ENCODE results near the gene STXBP4. TPM values are rescaled to one million over a fixed set of nuclear protein-coding genes. Genes with fewer than 3 reads are reported as not detected.

The STXBP4 gene
- total RNA-seq, 1 experiment from 2014 or later, result 13.6 TPM

DNA sequence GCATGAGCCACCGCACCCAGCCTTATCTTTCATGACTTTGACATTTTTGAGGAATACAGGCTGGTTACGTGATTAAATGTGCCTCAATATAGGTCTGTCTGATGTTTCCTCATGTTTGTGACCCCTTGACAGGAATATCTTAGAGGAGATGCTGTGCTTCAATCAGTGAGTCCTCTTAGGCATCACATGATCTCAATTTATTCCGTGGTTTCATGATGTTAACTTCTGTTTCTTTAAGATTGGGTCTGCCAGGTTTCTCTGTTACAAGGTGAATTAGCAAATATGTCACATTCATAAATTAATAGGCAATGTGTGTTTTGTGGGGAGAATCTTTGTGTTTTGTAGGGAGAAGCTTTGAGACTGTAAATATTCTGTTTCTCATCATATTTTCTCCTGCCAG lies 3.3 kb downstream of the STXBP4 start:
- no peak overlapping the region for H3K9ac ChIP-seq (ENCODE audit: low read length)
- no peak overlapping the region for H3K27ac ChIP-seq (ENCODE audit: low read depth, low read length)
- BruUV-seq (replicated peaks), result no TSS peak
- no peak overlapping the region for H3K4me2 ChIP-seq (ENCODE audit: low read length)
- CTCF ChIA-PET, result no interaction called here
- no peak overlapping the region for H2AFZ ChIP-seq (ENCODE audit: low read depth, low read length, poor library complexity, severe bottlenecking)
- H3K27me3 ChIP-seq (ENCODE audit: insufficient read depth, low read length), result no peaks in the 10 kb centered on the region
- H3K4me3 ChIP-seq (replicated peaks in 1 of 2; ENCODE audit: low read depth in 1 of 2, low read length in 2 of 2), result no peak overlapping the region
- RAD21 ChIA-PET (ENCODE audit: low non-redundant PET in 1 of 2, low total read pairs in 2 of 2, uncharacterized antibody in 2 of 2, unreplicated experiment in 2 of 2), result no interaction called here
- POLR2A ChIA-PET, result no interaction called here
- H3K36me3 ChIP-seq (ENCODE audit: control insufficient read depth in 1 of 2, insufficient read depth in 2 of 2, low read length in 2 of 2), result no peaks in the 10 kb centered on the region
- no peaks in the 10 kb centered on the region for H3K9me3 ChIP-seq (ENCODE audit: control insufficient read depth in 1 of 2, insufficient read depth in 1 of 2, low read depth in 1 of 2, low read length in 2 of 2)
- no peaks in the 10 kb centered on the region for H4K20me1 ChIP-seq (ENCODE audit: insufficient read depth)
- H3K4me1 ChIP-seq (ENCODE audit: control insufficient read depth in 1 of 2, insufficient read depth in 2 of 2, low read length in 2 of 2), result peaks cover 3 to 16% of the 10 kb centered on the region in 2 experiments; a peak in 3 of 4 replicates
- H3K79me2 ChIP-seq (ENCODE audit: insufficient read depth, low read length), result peaks cover 49% of the 10 kb centered on the region
- ATAC-seq (no peak), DNase-seq (ENCODE audit: low read depth, low spot score) (no peak)
- TF ChIP-seq, protein P1, sequence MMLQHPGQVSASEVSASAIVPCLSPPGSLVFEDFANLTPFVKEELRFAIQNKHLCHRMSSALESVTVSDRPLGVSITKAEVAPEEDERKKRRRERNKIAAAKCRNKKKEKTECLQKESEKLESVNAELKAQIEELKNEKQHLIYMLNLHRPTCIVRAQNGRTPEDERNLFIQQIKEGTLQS (IDR thresholded peaks at IDR 0.05), result no peak
- TF ChIP-seq, protein P2, sequence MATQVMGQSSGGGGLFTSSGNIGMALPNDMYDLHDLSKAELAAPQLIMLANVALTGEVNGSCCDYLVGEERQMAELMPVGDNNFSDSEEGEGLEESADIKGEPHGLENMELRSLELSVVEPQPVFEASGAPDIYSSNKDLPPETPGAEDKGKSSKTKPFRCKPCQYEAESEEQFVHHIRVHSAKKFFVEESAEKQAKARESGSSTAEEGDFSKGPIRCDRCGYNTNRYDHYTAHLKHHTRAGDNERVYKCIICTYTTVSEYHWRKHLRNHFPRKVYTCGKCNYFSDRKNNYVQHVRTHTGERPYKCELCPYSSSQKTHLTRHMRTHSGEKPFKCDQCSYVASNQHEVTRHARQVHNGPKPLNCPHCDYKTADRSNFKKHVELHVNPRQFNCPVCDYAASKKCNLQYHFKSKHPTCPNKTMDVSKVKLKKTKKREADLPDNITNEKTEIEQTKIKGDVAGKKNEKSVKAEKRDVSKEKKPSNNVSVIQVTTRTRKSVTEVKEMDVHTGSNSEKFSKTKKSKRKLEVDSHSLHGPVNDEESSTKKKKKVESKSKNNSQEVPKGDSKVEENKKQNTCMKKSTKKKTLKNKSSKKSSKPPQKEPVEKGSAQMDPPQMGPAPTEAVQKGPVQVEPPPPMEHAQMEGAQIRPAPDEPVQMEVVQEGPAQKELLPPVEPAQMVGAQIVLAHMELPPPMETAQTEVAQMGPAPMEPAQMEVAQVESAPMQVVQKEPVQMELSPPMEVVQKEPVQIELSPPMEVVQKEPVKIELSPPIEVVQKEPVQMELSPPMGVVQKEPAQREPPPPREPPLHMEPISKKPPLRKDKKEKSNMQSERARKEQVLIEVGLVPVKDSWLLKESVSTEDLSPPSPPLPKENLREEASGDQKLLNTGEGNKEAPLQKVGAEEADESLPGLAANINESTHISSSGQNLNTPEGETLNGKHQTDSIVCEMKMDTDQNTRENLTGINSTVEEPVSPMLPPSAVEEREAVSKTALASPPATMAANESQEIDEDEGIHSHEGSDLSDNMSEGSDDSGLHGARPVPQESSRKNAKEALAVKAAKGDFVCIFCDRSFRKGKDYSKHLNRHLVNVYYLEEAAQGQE (IDR thresholded peaks at IDR 0.05; ENCODE audit: low read depth), result no peak
- TF ChIP-seq ZNF274 (IDR thresholded peaks at IDR 0.05; ENCODE audit: low read depth, low read length) (no peak), JUND (IDR thresholded peaks at IDR 0.05) (no peak), CEBPB (IDR thresholded peaks at IDR 0.05; ENCODE audit: low read depth) (no peak)
- TF ChIP-seq, protein P3, sequence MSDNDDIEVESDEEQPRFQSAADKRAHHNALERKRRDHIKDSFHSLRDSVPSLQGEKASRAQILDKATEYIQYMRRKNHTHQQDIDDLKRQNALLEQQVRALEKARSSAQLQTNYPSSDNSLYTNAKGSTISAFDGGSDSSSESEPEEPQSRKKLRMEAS (IDR thresholded peaks at IDR 0.05), result no peak
- H3K9me2 ChIP-seq (ENCODE audit: insufficient read depth), result no peaks in the 10 kb centered on the region
- intact Hi-C loops (cut with micrococcal nuclease), result no loop called here
